Testis (tissue), 2 donors: ENCODE results near the gene FARS2.

Experiments
- POLR2A ChIP-seq: fragments of 450-650 bp; IDR thresholded peaks from one replicate; pipeline ENCODE4 v1.6.1; 2017; ENCODE audit warnings: antibody characterized with exemption, mild to moderate bottlenecking, moderate library complexity
- TF ChIP-seq, protein P1 (sequence below), 3 experiments: fragments of 450-650 bp in 2 of 3; fragments of 200-600 bp in 1 of 3; sonication (generic) in 1 of 3; IDR thresholded peaks; one replicate each; pipeline ENCODE4 v1.5.1; 2016 to 2019; ENCODE audit warnings: antibody characterized with exemption in 3 of 3, mild to moderate bottlenecking in 2 of 3, moderate library complexity in 1 of 3

- TF ChIP-seq, protein P1, sequence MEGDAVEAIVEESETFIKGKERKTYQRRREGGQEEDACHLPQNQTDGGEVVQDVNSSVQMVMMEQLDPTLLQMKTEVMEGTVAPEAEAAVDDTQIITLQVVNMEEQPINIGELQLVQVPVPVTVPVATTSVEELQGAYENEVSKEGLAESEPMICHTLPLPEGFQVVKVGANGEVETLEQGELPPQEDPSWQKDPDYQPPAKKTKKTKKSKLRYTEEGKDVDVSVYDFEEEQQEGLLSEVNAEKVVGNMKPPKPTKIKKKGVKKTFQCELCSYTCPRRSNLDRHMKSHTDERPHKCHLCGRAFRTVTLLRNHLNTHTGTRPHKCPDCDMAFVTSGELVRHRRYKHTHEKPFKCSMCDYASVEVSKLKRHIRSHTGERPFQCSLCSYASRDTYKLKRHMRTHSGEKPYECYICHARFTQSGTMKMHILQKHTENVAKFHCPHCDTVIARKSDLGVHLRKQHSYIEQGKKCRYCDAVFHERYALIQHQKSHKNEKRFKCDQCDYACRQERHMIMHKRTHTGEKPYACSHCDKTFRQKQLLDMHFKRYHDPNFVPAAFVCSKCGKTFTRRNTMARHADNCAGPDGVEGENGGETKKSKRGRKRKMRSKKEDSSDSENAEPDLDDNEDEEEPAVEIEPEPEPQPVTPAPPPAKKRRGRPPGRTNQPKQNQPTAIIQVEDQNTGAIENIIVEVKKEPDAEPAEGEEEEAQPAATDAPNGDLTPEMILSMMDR (IDR thresholded peaks at IDR 0.05): no peak
- TF ChIP-seq POLR2A: no peak
These were observed 403.9 kb downstream of the FARS2 start for GRCh38 chr6:5665173-5665572.
